ENCODE results near the gene SINHCAF.
A peak's percentile ranks its signal among the peaks of the same experiment; 100 is the strongest.
"Not testable (repeated sequence)": the region's sequence is repeated elsewhere in the genome, so short reads cannot be mapped to it uniquely, and the experiment has no call there.

The SINHCAF gene

GRCh38 chr12:31259136-31259886 is 66.6 kb downstream of the SINHCAF start:
- no peak overlapping the region for H3K4me3 Mint-ChIP-seq
- H3K27me3 Mint-ChIP-seq, result no peaks in the 10 kb centered on the region
- H3K36me3 Mint-ChIP-seq (ENCODE audit: insufficient read depth), result peaks cover 3% of the 10 kb centered on the region
- ATAC-seq (replicated peaks) (no peak), DNase-seq (no peak)
- no peak overlapping the region for H3K27ac Mint-ChIP-seq
- no peaks in the 10 kb centered on the region for H3K4me1 Mint-ChIP-seq (ENCODE audit: low read depth in 2 of 2)
- no peaks in the 10 kb centered on the region for H3K9me3 Mint-ChIP-seq

- no peak overlapping the region for H3K4me3 Mint-ChIP-seq
Observed at GRCh38 chr12:31257784-31258183, 68.2 kb downstream of the SINHCAF start.

GRCh38 chr12:31251707-31252611 is 74.0 kb downstream of the SINHCAF start:
- peak in 1 of 3 experiments; percentile 9 for DNase-seq
- H3K4me1 Mint-ChIP-seq (ENCODE audit: low read depth in 2 of 2); H3K36me3 Mint-ChIP-seq (ENCODE audit: insufficient read depth); H3K9me3 Mint-ChIP-seq; ATAC-seq (replicated peaks); H3K27ac Mint-ChIP-seq: not testable (repeated sequence)
- peak overlapping the region; percentile 63 to 74 for H3K4me3 Mint-ChIP-seq
- peaks cover 16 to 23% of the 10 kb centered on the region in 2 donors for H3K27me3 Mint-ChIP-seq

More at GRCh38 chr12:31257784-31258183, 68.2 kb downstream of the SINHCAF start:
- H3K9me3 Mint-ChIP-seq, result no peaks in the 10 kb centered on the region
- no peaks in the 10 kb centered on the region for H3K4me1 Mint-ChIP-seq (ENCODE audit: low read depth in 2 of 2)
- peaks cover 0 to 10% of the 10 kb centered on the region in 2 donors for H3K27me3 Mint-ChIP-seq
- DNase-seq, result no peak
- peaks cover 3% of the 10 kb centered on the region for H3K36me3 Mint-ChIP-seq (ENCODE audit: insufficient read depth)
- no peak overlapping the region for H3K27ac Mint-ChIP-seq
- no peak for ATAC-seq (replicated peaks)

GRCh38 chr12:31250179-31250578 is 75.8 kb downstream of the SINHCAF start:
- H3K27ac Mint-ChIP-seq, result no peak overlapping the region
- H3K27me3 Mint-ChIP-seq, result peaks cover 16 to 31% of the 10 kb centered on the region in 2 donors
- DNase-seq, result no peak
- no peak for ATAC-seq (replicated peaks)
- H3K4me1 Mint-ChIP-seq (ENCODE audit: low read depth in 2 of 2), result no peaks in the 10 kb centered on the region
- no peak overlapping the region for H3K4me3 Mint-ChIP-seq
- H3K9me3 Mint-ChIP-seq, result no peaks in the 10 kb centered on the region
- no peaks in the 10 kb centered on the region for H3K36me3 Mint-ChIP-seq (ENCODE audit: insufficient read depth)

- no peaks in the 10 kb centered on the region for H3K4me1 Mint-ChIP-seq (ENCODE audit: low read depth in 2 of 2)
- no peaks in the 10 kb centered on the region for H3K36me3 Mint-ChIP-seq (ENCODE audit: insufficient read depth)
- H3K27ac Mint-ChIP-seq, result no peak overlapping the region
- DNase-seq (no peak), ATAC-seq (replicated peaks) (no peak)
- no peak overlapping the region for H3K4me3 Mint-ChIP-seq
- peaks cover 16 to 31% of the 10 kb centered on the region in 2 donors for H3K27me3 Mint-ChIP-seq
- no peaks in the 10 kb centered on the region for H3K9me3 Mint-ChIP-seq
Observed at GRCh38 chr12:31249356-31249755, 76.6 kb downstream of the SINHCAF start.

GRCh38 chr12:31248815-31249214 is 77.1 kb downstream of the SINHCAF start:
- Mint-ChIP-seq H3K4me1 (ENCODE audit: low read depth in 2 of 2) (no peaks in the 10 kb centered on the region), H3K36me3 (ENCODE audit: insufficient read depth) (no peaks in the 10 kb centered on the region), H3K4me3 (no peak overlapping the region), H3K27me3 (peaks cover 16 to 31% of the 10 kb centered on the region in 2 donors), H3K27ac (no peak overlapping the region), H3K9me3 (no peaks in the 10 kb centered on the region)
- ATAC-seq (replicated peaks) (no peak), DNase-seq (no peak)

GRCh38 chr12:31248337-31248736 is 77.6 kb downstream of the SINHCAF start:
- no peak overlapping the region for H3K27ac Mint-ChIP-seq
- H3K27me3 Mint-ChIP-seq, result peaks cover 16 to 26% of the 10 kb centered on the region in 2 donors
- H3K4me3 Mint-ChIP-seq, result no peak overlapping the region
- ATAC-seq (replicated peaks) (no peak), DNase-seq (no peak)
- H3K36me3 Mint-ChIP-seq (ENCODE audit: insufficient read depth), result no peaks in the 10 kb centered on the region
- no peaks in the 10 kb centered on the region for H3K9me3 Mint-ChIP-seq
- H3K4me1 Mint-ChIP-seq (ENCODE audit: low read depth in 2 of 2), result no peaks in the 10 kb centered on the region

- Mint-ChIP-seq H3K4me1 (ENCODE audit: low read depth in 2 of 2) (no peaks in the 10 kb centered on the region), H3K27me3 (peaks cover 11 to 27% of the 10 kb centered on the region in 2 donors), H3K4me3 (no peak overlapping the region), H3K36me3 (ENCODE audit: insufficient read depth) (no peaks in the 10 kb centered on the region), H3K9me3 (no peaks in the 10 kb centered on the region), H3K27ac (no peak overlapping the region)
- DNase-seq (no peak), ATAC-seq (replicated peaks) (no peak)
Observed at GRCh38 chr12:31246470-31246850, 79.5 kb downstream of the SINHCAF start.

GRCh38 chr12:31245822-31246469 is 80.0 kb downstream of the SINHCAF start:
- Mint-ChIP-seq H3K9me3 (no peaks in the 10 kb centered on the region), H3K27me3 (peaks cover 11 to 33% of the 10 kb centered on the region in 2 donors), H3K27ac (no peak overlapping the region), H3K36me3 (ENCODE audit: insufficient read depth) (no peaks in the 10 kb centered on the region), H3K4me3 (no peak overlapping the region), H3K4me1 (ENCODE audit: low read depth in 2 of 2) (no peaks in the 10 kb centered on the region)
- ATAC-seq (replicated peaks) (no peak), DNase-seq (no peak)

GRCh38 chr12:31242418-31242817 is 83.5 kb downstream of the SINHCAF start:
- H3K27ac Mint-ChIP-seq; ATAC-seq (replicated peaks); H3K36me3 Mint-ChIP-seq (ENCODE audit: insufficient read depth); DNase-seq; H3K9me3 Mint-ChIP-seq; H3K4me3 Mint-ChIP-seq; H3K4me1 Mint-ChIP-seq (ENCODE audit: low read depth in 2 of 2): not testable (repeated sequence)
- H3K27me3 Mint-ChIP-seq, result peaks cover 8 to 42% of the 10 kb centered on the region in 2 donors

GRCh38 chr12:31238764-31239387 is 87.1 kb downstream of the SINHCAF start:
- Mint-ChIP-seq H3K27ac (no peak overlapping the region), H3K9me3 (no peaks in the 10 kb centered on the region), H3K4me1 (ENCODE audit: low read depth in 2 of 2) (peaks cover 0 to 5% of the 10 kb centered on the region in 2 donors), H3K36me3 (ENCODE audit: insufficient read depth) (no peaks in the 10 kb centered on the region), H3K4me3 (peak overlapping the region in 1 of 2 donors; percentile 36), H3K27me3 (peaks cover 23 to 68% of the 10 kb centered on the region in 2 donors)
- DNase-seq (peak; percentile 17 to 43 (median 35)), ATAC-seq (replicated peaks) (peak; percentile 50)

GRCh38 chr12:31238333-31238732 is 87.6 kb downstream of the SINHCAF start:
- H3K9me3 Mint-ChIP-seq; H3K4me3 Mint-ChIP-seq; DNase-seq; ATAC-seq (replicated peaks); H3K27ac Mint-ChIP-seq; H3K4me1 Mint-ChIP-seq (ENCODE audit: low read depth in 2 of 2); H3K36me3 Mint-ChIP-seq (ENCODE audit: insufficient read depth): not testable (repeated sequence)
- peaks cover 28 to 74% of the 10 kb centered on the region in 2 donors for H3K27me3 Mint-ChIP-seq
